Activated naive CD4-positive, alpha-beta T cell treated with anti-CD3 and anti-CD28 coated beads for 36 hours (primary cell): ENCODE data around the gene OR6C6. TPM values are rescaled to one million over a fixed set of nuclear protein-coding genes. Genes with fewer than 3 reads are reported as not detected.

Experiments
- CTCF ChIA-PET: fragments of 350-600 bp; sonication (Branson Sonifier 250); formaldehyde crosslinking; loops from one replicate; lab custom pipeline; 2021; ENCODE audit warnings: antibody characterized with exemption; lab: Charles Lee
- DNase-seq: peaks from one replicate; pipeline ENCODE4 v3.0.0-alpha.2; 2020
- H3K27ac Mint-ChIP-seq: one replicate; pipeline ENCODE4 v1.8.0; 2021; ENCODE audit warnings: mild to moderate bottlenecking, mixed read lengths
- H3K27me3 Mint-ChIP-seq: one replicate; pipeline ENCODE4 v1.8.0; 2021; ENCODE audit warnings: low read depth, mixed read lengths
- H3K36me3 Mint-ChIP-seq: one replicate; pipeline ENCODE4 v1.8.0; 2021; ENCODE audit warnings: low read depth, mixed read lengths
- H3K4me1 Mint-ChIP-seq: one replicate; pipeline ENCODE4 v1.8.0; 2021; ENCODE audit warnings: low read depth, mixed read lengths
- H3K4me3 Mint-ChIP-seq: one replicate; pipeline ENCODE4 v1.8.0; 2021; ENCODE audit warnings: mild to moderate bottlenecking, moderate library complexity, mixed read lengths
- H3K9me3 Mint-ChIP-seq: one replicate; pipeline ENCODE4 v1.8.0; 2021; ENCODE audit warnings: mixed read lengths
- intact Hi-C: fragments of 100-400 bp; cut with micrococcal nuclease; formaldehyde crosslinking; loops from one replicate; pipeline ENCODE4 v1.15.1; 2023
- total RNA-seq, 2 experiments: library from RNA; stranded (reverse); gene quantifications; one replicate each; pipeline ENCODE4 v1.2.3, GENCODE V29; 2021

Gene OR6C6
- total RNA-seq, 2 experiments from 2014 or later: not detected

DNA sequence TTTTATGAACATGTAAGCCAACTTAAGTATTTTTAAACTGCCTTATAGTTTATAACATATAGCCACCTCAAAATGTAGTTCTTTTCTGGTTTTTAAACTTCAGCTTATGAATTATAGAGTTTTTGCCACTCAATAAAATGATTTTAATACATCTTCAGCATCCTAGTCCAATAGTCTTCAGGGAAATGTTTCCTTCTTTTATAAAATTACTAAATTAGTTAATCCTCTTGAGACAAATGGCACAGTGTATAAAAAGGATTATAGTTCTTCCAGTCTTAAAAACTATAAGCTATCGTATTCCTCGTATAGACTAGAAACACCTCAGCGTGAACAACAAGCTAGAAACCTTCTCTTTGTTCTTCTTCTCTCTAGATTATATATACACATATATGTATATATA lies 52.1 kb downstream of the OR6C6 start, which contains the start of gene OR6C74:
Gene OR6C74, plus strand, starts transcription at position 301 of the 400 bp plus-strand sequence. CDS start 2,679 bp downstream, outside the sequence.
- CTCF ChIA-PET: no interaction called here
- Mint-ChIP-seq H3K36me3 (no peaks in the 10 kb centered on the region), H3K27ac (no peak within 1 kb of the TSS), H3K9me3 (no peaks in the 10 kb centered on the region), H3K4me3 (no peak within 1 kb of the TSS), H3K27me3 (peaks cover 24% of the 10 kb centered on the region), H3K4me1 (no peaks in the 10 kb centered on the region)
- intact Hi-C loops: no loop called here
- no peak for DNase-seq

Other genes with a start within 250 kb of the OR6C6 start
- not detected for gene OR9K2, start 170.2 kb downstream of the OR6C6 start, total RNA-seq
- not detected for gene OR10A7, start 75.5 kb downstream of the OR6C6 start, total RNA-seq
- gene OR6C74, start 52.0 kb downstream of the OR6C6 start, total RNA-seq: not detected
- gene OR6C1, start 17.8 kb upstream of the OR6C6 start, total RNA-seq: not detected
- gene OR6C3, start 34.2 kb upstream of the OR6C6 start, total RNA-seq: not detected
- not detected for gene OR6C75, start 66.4 kb upstream of the OR6C6 start, total RNA-seq
- gene OR6C65, start 104.0 kb upstream of the OR6C6 start, total RNA-seq: not detected
- not detected for gene OR6C76, start 129.7 kb upstream of the OR6C6 start, total RNA-seq
- gene OR6C2, start 147.5 kb upstream of the OR6C6 start, total RNA-seq: not detected
- not detected for gene OR6C70, start 173.6 kb upstream of the OR6C6 start, total RNA-seq
- gene OR6C68, start 195.8 kb upstream of the OR6C6 start, total RNA-seq: not detected